ENCODE measurements around the gene AGBL4.

AGBL4 gene

DNA sequence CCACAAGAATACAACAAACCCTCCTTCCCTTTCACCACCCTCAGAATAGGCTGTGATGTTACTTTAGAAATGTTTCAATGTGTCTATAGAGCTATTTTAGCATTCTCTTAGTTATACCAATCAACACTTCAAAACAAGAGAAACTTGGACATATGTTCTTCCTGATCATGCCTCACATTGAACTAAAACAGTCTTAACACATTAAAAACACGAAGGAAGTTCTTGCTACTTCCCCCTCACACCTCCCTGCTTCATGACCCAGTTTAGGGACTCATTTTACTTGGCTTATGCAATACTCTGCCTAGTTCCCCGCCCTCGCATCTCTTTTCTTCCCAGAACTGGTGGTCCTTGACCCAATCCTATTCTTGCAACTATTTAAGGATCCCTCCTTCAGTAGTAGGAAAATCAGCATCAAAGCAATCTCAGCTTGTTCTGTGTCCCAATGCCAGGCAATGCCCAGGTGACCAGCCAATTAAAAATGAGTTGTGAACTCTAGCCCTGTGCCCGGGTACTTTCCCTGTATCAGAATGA lies 838.2 kb downstream of the AGBL4 start:
- no peak for DNase-seq (ENCODE audit: low read depth, low spot score)

- DNase-seq (ENCODE audit: low read depth, low spot score) = no peak
Observed at GRCh38 chr1:49183489-49183888, 840.3 kb downstream of the AGBL4 start.

DNA sequence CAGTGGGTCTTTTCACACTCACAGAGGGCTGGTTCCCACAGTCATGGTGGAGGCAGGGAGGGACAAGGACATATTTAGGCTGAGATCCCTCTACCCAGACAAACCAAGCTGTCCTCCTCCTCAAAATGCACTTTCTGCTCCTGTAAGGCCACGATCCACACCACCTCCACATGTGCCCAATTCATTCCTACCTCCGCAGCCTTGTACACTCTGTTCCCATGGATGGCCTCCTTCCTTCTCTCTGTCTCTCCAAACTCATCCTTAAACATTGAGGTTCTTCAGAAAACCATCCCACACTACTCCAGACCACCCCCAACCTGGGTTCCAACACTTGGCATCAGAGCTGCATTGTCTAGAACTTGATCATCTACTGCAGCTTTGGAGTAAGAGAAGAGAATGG lies 842.7 kb downstream of the AGBL4 start:
- no peak for DNase-seq (ENCODE audit: low read depth, low spot score)

DNA sequence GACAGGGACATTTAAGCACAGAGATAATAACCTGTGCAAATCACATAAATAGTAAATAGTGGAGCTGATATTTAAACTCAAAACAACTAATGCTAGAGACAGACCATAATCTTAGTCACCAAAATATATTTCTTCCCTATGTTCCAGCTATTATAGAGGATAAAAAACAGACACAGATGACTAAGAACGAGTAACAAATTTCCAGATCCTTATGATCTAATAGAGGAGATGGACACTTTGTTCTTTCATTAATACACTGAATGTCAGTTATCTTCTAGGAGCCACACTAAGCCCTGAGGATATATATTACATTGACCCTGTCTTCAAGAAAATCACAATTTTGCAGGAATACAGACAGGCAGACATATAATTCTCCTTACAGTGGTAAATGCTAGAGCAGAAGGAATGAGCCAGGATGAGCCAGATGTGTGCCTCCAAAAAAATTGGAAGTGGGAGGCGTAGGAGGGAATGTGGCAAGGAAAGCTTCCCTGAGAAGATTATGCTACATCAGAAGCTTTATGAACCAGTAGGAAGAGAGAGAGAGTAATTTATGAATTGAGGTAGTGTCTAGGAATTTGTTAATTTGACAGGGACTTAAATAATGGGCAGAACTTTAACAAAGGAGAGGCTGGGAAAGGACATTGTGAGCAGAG lies 851.7 kb downstream of the AGBL4 start:
- no peak for DNase-seq (ENCODE audit: low read depth, low spot score)

- DNase-seq (ENCODE audit: low read depth, low spot score) = no peak
Observed at GRCh38 chr1:49166031-49166430, 857.7 kb downstream of the AGBL4 start.

GRCh38 chr1:49163031-49163430 lies 860.7 kb downstream of the AGBL4 start:
- no peak for DNase-seq (ENCODE audit: low read depth, low spot score)

GRCh38 chr1:49160677-49161076 lies 863.1 kb downstream of the AGBL4 start:
- DNase-seq (ENCODE audit: low read depth, low spot score) = no peak

GRCh38 chr1:49136738-49137251 lies 887.0 kb downstream of the AGBL4 start:
- no peak for DNase-seq (ENCODE audit: low read depth, low spot score)

DNA sequence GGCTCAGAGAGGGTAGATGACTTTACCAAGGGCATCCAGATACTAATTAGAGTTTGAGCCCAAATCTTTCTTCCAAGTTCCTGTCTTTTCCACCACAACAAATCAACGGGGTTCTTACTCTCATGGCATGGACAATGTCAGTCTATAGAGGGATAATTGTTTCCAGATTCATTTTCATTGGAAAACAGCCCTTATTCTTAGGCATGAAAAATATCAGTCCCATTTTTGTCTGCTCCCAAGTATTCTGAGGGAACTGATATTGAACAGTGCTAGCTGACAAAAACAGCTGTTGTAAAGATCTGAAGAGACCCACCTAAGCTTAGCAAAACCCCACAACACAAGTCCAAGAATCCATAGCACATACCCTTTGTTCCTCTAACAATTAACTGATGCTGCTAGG lies 898.0 kb downstream of the AGBL4 start:
- no peak for DNase-seq (ENCODE audit: low read depth, low spot score)

DNA sequence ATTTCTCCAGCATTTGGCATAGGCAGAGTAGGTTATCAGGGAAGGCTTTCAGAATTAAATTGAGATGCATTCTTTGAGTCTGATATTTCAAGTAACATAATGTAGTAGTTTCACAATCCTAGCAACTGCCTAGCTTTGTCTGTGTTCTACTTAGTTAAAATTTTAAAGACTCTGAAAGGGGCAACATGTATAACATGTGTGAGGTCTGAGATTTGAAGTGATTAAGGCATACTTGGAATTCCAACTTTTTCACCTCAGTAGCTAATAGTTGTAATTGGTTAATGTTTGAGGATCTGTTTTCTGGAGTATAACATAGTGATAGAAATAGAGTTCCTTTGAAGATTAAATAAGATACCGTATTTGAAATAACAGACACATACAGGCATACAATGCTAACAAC lies 911.8 kb downstream of the AGBL4 start:
- DNase-seq (ENCODE audit: low read depth, low spot score) = no peak

- DNase-seq (ENCODE audit: low read depth, low spot score) = no peak
Observed at GRCh38 chr1:49106445-49106844, 917.3 kb downstream of the AGBL4 start.

- DNase-seq (ENCODE audit: low read depth, low spot score) = no peak
Observed at GRCh38 chr1:49104575-49104974, 919.2 kb downstream of the AGBL4 start.

DNA sequence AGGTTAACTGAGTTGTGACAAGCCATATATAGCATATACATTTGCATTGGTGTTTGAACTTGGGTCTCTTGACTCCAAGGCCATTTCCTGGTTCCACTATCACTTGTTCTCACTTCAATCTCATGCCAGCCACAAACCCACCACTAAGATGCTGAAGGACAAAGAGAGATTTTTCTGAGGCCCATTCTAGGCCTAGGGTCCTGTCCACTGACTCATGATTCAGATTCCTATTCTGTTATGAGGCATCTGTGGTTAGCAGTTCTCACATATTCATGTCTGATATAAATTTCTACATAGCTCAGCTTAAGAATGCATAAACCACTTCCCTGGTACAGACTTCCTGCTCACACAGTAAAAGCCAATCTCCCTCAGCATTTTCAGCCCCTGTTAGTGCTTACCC lies 921.0 kb downstream of the AGBL4 start:
- no peak for DNase-seq (ENCODE audit: low read depth, low spot score)

DNA sequence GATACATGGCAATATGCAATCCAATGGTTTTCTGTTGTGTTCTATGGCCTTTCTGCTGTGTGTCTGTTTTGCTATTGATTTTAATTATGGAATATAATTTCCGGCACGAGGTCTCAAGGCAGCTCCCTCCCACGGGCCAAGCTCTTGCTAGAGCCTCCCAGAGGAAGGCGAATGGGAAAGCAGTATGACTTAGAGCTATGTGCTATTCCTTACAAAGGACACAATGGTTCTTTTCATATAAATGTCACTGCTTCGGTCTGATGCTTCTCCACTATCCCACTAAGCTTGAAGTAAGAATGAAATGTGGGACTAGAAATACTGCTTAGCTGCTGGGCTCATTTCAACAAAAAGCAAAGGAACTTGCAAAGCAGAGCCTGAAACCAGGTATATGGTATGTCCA lies 924.9 kb downstream of the AGBL4 start:
- no peak for DNase-seq (ENCODE audit: low read depth, low spot score)

- DNase-seq (ENCODE audit: low read depth, low spot score) = no peak
Observed at GRCh38 chr1:49086327-49086726, 937.4 kb downstream of the AGBL4 start.

- DNase-seq (ENCODE audit: low read depth, low spot score) = no peak
Observed at GRCh38 chr1:49085079-49085478, 938.7 kb downstream of the AGBL4 start.

DNA sequence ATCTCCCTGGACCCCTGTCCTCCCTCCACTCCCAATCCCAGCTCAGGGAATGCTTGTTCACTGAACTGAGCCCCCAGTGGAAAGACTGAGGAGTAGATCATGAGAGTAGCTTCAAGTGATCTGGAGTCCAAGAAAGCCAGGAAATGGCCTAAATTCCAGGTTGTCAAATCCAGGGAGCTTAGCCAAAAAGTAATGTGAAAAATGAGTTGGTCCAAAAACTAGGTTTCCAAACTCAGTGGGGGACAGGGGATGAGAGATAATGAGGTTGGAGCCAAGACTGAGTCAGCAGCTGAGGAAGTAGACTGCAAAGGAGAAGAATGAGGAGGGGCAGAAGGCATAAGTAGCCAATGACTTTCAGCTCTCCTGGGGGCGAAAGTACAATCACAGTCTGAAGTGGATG lies 963.0 kb downstream of the AGBL4 start:
- no peak for DNase-seq (ENCODE audit: low read depth, low spot score)

- DNase-seq (ENCODE audit: low read depth, low spot score) = no peak
Observed at GRCh38 chr1:49059087-49059486, 964.7 kb downstream of the AGBL4 start.

- no peak for DNase-seq (ENCODE audit: low read depth, low spot score)
Observed at GRCh38 chr1:49052102-49052501, 971.7 kb downstream of the AGBL4 start.

- DNase-seq (ENCODE audit: low read depth, low spot score) = no peak
Observed at GRCh38 chr1:49051647-49052046, 972.1 kb downstream of the AGBL4 start.

DNA sequence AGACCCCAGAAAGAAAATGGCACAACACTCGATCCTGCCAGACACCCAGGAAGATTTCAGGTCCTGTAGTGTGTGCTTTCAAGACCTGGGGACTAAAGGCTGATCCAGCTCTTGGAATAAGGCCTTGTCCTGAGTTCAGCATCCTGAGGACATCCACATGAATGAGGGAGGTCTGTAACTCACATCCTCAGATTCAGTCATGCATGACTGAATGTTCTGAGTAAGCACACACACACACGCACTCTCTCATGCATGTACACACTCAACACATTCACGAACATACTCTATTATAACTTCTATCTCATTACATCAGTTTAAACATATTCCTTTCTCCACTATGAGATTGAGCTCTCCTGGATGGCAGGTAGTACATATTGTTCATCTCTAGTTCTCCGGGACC lies 973.7 kb downstream of the AGBL4 start:
- DNase-seq (ENCODE audit: low read depth, low spot score) = no peak

GRCh38 chr1:49048188-49048587 lies 975.6 kb downstream of the AGBL4 start:
- DNase-seq (ENCODE audit: low read depth, low spot score) = no peak

GRCh38 chr1:49046305-49046704 lies 977.4 kb downstream of the AGBL4 start:
- DNase-seq (ENCODE audit: low read depth, low spot score) = no peak

DNA sequence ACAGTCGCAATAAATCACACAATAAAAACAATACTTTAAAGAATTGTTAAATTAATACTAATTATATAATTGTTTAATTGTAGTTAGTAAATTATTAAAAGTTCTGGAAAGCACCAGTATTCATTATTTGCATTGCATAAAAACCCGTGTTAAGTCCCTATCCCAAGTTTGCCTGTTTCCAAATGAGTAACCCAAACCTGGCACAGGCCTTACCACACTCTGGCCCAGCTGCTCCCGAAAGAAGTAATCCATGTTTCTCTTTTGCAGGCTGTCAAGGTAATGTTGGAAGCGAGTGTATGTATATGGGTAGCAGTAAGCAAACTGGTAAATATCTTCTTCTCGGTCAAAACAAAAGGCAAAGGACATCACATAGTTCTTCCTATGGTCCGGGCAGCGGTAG lies 978.4 kb downstream of the AGBL4 start:
- no peak for DNase-seq (ENCODE audit: low read depth, low spot score)

Data from activated CD4-positive, CD25-positive, alpha-beta regulatory T cell treated with anti-CD3 and anti-CD28 coated beads, Interleukin-2, amount 50 U/mL, for 16 hours (primary cell).